Right lobe of liver (tissue), 6 donors: ENCODE results near the gene ADAM12. TPM values are rescaled to one million over a fixed set of nuclear protein-coding genes. Genes with fewer than 3 reads are reported as not detected.

Experiments
- ATAC-seq, 4 donors: fragments of 200-7000 bp; cut with Tn5 transposase; one replicate each; pipeline ENCODE4 v1.9.1; 2020; ENCODE audit warnings: mild to moderate bottlenecking in 4 of 4, moderate library complexity in 4 of 4
- DNase-seq, 3 donors: peaks; one replicate each; pipeline ENCODE4 v3.0.0-alpha.2; 2020
- H3K27ac ChIP-seq, 3 donors: fragments of 200-600 bp; one replicate each; pipeline ENCODE4 v1.8.0; 2022
- H3K27me3 ChIP-seq, 2 donors: fragments of 200-600 bp; one replicate each; pipeline ENCODE4 v1.8.0; 2022
- H3K36me3 ChIP-seq, 4 donors: fragments of 200-600 bp; sonication (generic) in 1 of 4; one replicate each; pipeline versions ENCODE4 v1.5.1 to v1.8.0; 2017 to 2022; ENCODE audit warnings: control low read depth in 1 of 4
- H3K4me1 ChIP-seq, 4 donors: fragments of 200-600 bp; sonication (generic) in 1 of 4; one replicate each; pipeline versions ENCODE4 v1.5.1 to v1.8.0; 2017 to 2022; ENCODE audit warnings: control low read depth in 1 of 4
- H3K4me3 ChIP-seq, 3 donors: fragments of 200-600 bp; one replicate each; pipeline ENCODE4 v1.8.0; 2022
- H3K9me3 ChIP-seq, 4 donors: fragments of 200-600 bp; sonication (generic) in 1 of 4; one replicate each; pipeline versions ENCODE4 v1.5.1 to v1.8.0; 2017 to 2022; ENCODE audit warnings: control low read depth in 1 of 4
- CTCF ChIP-seq, 4 donors: fragments of 200-600 bp in 3 of 4; fragments of 450-650 bp in 1 of 4; IDR thresholded peaks; one replicate each; pipeline versions ENCODE4 v1.5.1 to v1.8.0; 2016 to 2022; ENCODE audit warnings: antibody characterized with exemption in 4 of 4, mild to moderate bottlenecking in 2 of 4
- POLR2A ChIP-seq: fragments of 450-650 bp; IDR thresholded peaks from one replicate; pipeline ENCODE4 v1.6.1; 2017; ENCODE audit warnings: antibody characterized with exemption, mild to moderate bottlenecking
- WGBS: methylation state at CpG from one replicate; pipeline ENCODE4 v1.1.6; 2018; ENCODE audit warnings: low coverage, low lambda C conversion rate; ENCODE audit not compliant: insufficient coverage; ENCODE audit errors: missing lambda C conversion rate; 5-methylcytosine and 5-hydroxymethylcytosine counted together
- intact Hi-C, 2 donors: fragments of 100-400 bp; cut with DNase I; formaldehyde crosslinking; loops; one replicate each; pipeline versions ENCODE4 v1.11.2 to v1.14.1; 2022
- total RNA-seq, 6 experiments: library from RNA; depleted of rRNA in 2 of 6; stranded (reverse); fragments of >200 nt in 2 of 6; fragmentation: NEBNext Ultra II Directional in 3 of 6; extraction: Animal tissue kit (Norgen Biotek cat#: 25700) in 3 of 6; gene quantifications; one replicate each; pipeline versions ENCODE4 v1.1.0 to v1.2.4, GENCODE V29; 2016 to 2023
- donor health status: DM: no; HTN: yes; CAD: no.
- donor health status: DM: no; HTN: no; CAD: no.
- donor health status: DM: no; HTN: no; CAD: no.
- donor health status: DM: no; HTN: yes; CAD: no.
- donor health status: DM: no; HTN: yes; CAD: no.

Gene ADAM12
- total RNA-seq, 6 experiments from 2014 or later, result 0.06 to 1.3 (median 0.48) TPM; not detected in 2

GRCh38 chr10:126234630-126235029 is 153.6 kb downstream of the ADAM12 start:
- WGBS, result 51% methylated on average over 5 of the region's 5 CpGs
- ATAC-seq (no peak), DNase-seq (no peak)
- Histone ChIP-seq H3K36me3 (no peaks in the 10 kb centered on the region), H3K9me3 (no peaks in the 10 kb centered on the region), H3K27ac (no peak overlapping the region), H3K4me1 (no peaks in the 10 kb centered on the region), H3K27me3 (no peaks in the 10 kb centered on the region), H3K4me3 (no peak overlapping the region)
- TF ChIP-seq CTCF (IDR thresholded peaks at IDR 0.05), result no peak
- no peak for TF ChIP-seq POLR2A
- intact Hi-C loops, result no loop called here

- Histone ChIP-seq H3K36me3 (no peaks in the 10 kb centered on the region), H3K4me3 (no peak overlapping the region), H3K27me3 (no peaks in the 10 kb centered on the region), H3K9me3 (no peaks in the 10 kb centered on the region), H3K27ac (no peak overlapping the region), H3K4me1 (no peaks in the 10 kb centered on the region)
- DNase-seq, result no peak
- no peak for ATAC-seq
- intact Hi-C loops, result no loop called here
- TF ChIP-seq CTCF (IDR thresholded peaks at IDR 0.05), result no peak
- TF ChIP-seq POLR2A, result no peak
- 52% methylated on average over 15 of the region's 15 CpGs for WGBS
Observed at GRCh38 chr10:126233182-126234148, 154.8 kb downstream of the ADAM12 start.

GRCh38 chr10:126230587-126230986 is 157.7 kb downstream of the ADAM12 start:
- ATAC-seq (no peak), DNase-seq (no peak)
- intact Hi-C loops, result no loop called here
- Histone ChIP-seq H3K27ac (no peak overlapping the region), H3K27me3 (no peaks in the 10 kb centered on the region), H3K4me3 (no peak overlapping the region), H3K9me3 (no peaks in the 10 kb centered on the region), H3K4me1 (no peaks in the 10 kb centered on the region), H3K36me3 (no peaks in the 10 kb centered on the region)
- TF ChIP-seq POLR2A, result no peak
- TF ChIP-seq CTCF (IDR thresholded peaks at IDR 0.05), result no peak
- 46% methylated on average over 2 of the region's 2 CpGs for WGBS

GRCh38 chr10:126229686-126230085 is 158.6 kb downstream of the ADAM12 start:
- ATAC-seq, result no peak
- intact Hi-C loops, result no loop called here
- no peaks in the 10 kb centered on the region for H3K9me3 ChIP-seq
- 61% methylated on average over 8 of the region's 8 CpGs for WGBS
- TF ChIP-seq POLR2A, result no peak
- TF ChIP-seq CTCF (IDR thresholded peaks at IDR 0.05), result no peak
- H3K4me1 ChIP-seq, result no peaks in the 10 kb centered on the region
- H3K4me3 ChIP-seq, result no peak overlapping the region
- H3K27ac ChIP-seq, result no peak overlapping the region
- no peaks in the 10 kb centered on the region for H3K27me3 ChIP-seq
- H3K36me3 ChIP-seq, result no peaks in the 10 kb centered on the region
- DNase-seq, result no peak
